Tibial nerve (tissue), 4 donors: Measurements from ENCODE around the gene CYP11A1. TPM values are rescaled to one million over a fixed set of nuclear protein-coding genes. Genes with fewer than 3 reads are reported as not detected.
A peak's percentile ranks its signal among the peaks of the same experiment; 100 is the strongest.

ENCODE experiments used
- DNase-seq, 2 donors: peaks; one replicate each; pipeline ENCODE4 v3.0.0-alpha.2; 2019; ENCODE audit warnings: low spot score in 2 of 2
- H3K27ac ChIP-seq, 4 donors: fragments of 200-600 bp; sonication (generic) in 3 of 4; one replicate each; pipeline ENCODE4 v1.5.1; 2017 to 2019; ENCODE audit warnings: mild to moderate bottlenecking in 1 of 4
- H3K27me3 ChIP-seq, 2 donors: fragments of 200-600 bp; sonication (generic) in 1 of 2; one replicate each; pipeline versions ENCODE4 v1.5.1 to v1.6.0; 2017 to 2019
- H3K36me3 ChIP-seq, 3 donors: fragments of 200-600 bp; sonication (generic); one replicate each; pipeline ENCODE4 v1.5.1; 2018 to 2019
- H3K4me1 ChIP-seq, 4 donors: fragments of 200-600 bp; sonication (generic) in 3 of 4; one replicate each; pipeline ENCODE4 v1.5.1; 2017 to 2019
- H3K4me3 ChIP-seq, 4 donors: fragments of 200-600 bp; sonication (generic) in 3 of 4; one replicate each; pipeline ENCODE4 v1.5.1; 2017 to 2019; ENCODE audit warnings: mild to moderate bottlenecking in 1 of 4, moderate library complexity in 1 of 4
- H3K9me3 ChIP-seq, 4 donors: fragments of 200-600 bp; sonication (generic) in 3 of 4; one replicate each; pipeline ENCODE4 v1.5.1; 2017 to 2019
- CTCF ChIP-seq, 5 experiments: fragments of 200-600 bp in 3 of 5; fragments of 450-650 bp in 2 of 5; sonication (generic) in 3 of 5; IDR thresholded peaks; one replicate each; pipeline ENCODE4 v1.5.1; 2016 to 2019; ENCODE audit warnings: antibody characterized with exemption in 5 of 5, mild to moderate bottlenecking in 3 of 5, moderate library complexity in 2 of 5
- EP300 ChIP-seq, 2 donors: sonication (generic); formaldehyde crosslinking; IDR thresholded peaks; one replicate each; pipeline ENCODE4 v1.6.1; 2017; ENCODE audit warnings: antibody characterized with exemption in 2 of 2, mild to moderate bottlenecking in 1 of 2
- POLR2A ChIP-seq, 2 donors: fragments of 450-650 bp; IDR thresholded peaks; one replicate each; pipeline ENCODE4 v1.6.1; 2017; ENCODE audit warnings: antibody characterized with exemption in 2 of 2, mild to moderate bottlenecking in 2 of 2, moderate library complexity in 2 of 2
- WGBS, 2 donors: methylation state at CpG; one replicate each; pipeline ENCODE4 v1.1.5; 2018; 5-methylcytosine and 5-hydroxymethylcytosine counted together
- total RNA-seq, 4 donors: library from RNA; depleted of rRNA; stranded (reverse); fragments of >200 nt; gene quantifications; one replicate each; pipeline ENCODE4 v1.1.0, GENCODE V29; 2016

The CYP11A1 gene
- total RNA-seq, 4 donors from 2014 or later: 2.4 to 5.7 (median 4.1) TPM

GRCh38 chr15:74384881-74385643 lies 17.6 kb upstream of the CYP11A1 start:
- TF ChIP-seq POLR2A (IDR thresholded peaks at IDR 0.05) (no peak), EP300 (IDR thresholded peaks at IDR 0.05) (no peak), CTCF (IDR thresholded peaks at IDR 0.05) (no peak)
- DNase-seq: no peak
- peaks cover 0 to 40% (median 18%) of the 10 kb centered on the region in 4 donors for H3K4me1 ChIP-seq
- peak overlapping the region in 2 of 4 donors; percentile 29 to 75 for H3K27ac ChIP-seq
- H3K9me3 ChIP-seq: no peaks in the 10 kb centered on the region
- H3K27me3 ChIP-seq: no peaks in the 10 kb centered on the region
- no peaks in the 10 kb centered on the region for H3K36me3 ChIP-seq
- 37 to 59% methylated on average over 6 to 7 of the region's 8 CpGs for WGBS, 2 donors
- no peak overlapping the region for H3K4me3 ChIP-seq

GRCh38 chr15:74384566-74384880 lies 17.1 kb upstream of the CYP11A1 start:
- no peak for DNase-seq
- WGBS, 2 donors: 36 to 56% methylated on average over 3 of the region's 3 CpGs

GRCh38 chr15:74383695-74384565 lies 16.5 kb upstream of the CYP11A1 start:
- Histone ChIP-seq H3K4me1 (peaks cover 0 to 40% (median 18%) of the 10 kb centered on the region in 4 donors), H3K4me3 (no peak overlapping the region), H3K36me3 (no peaks in the 10 kb centered on the region), H3K27ac (peak overlapping the region in 1 of 4 donors; percentile 75), H3K9me3 (no peaks in the 10 kb centered on the region), H3K27me3 (no peaks in the 10 kb centered on the region)
- WGBS, 2 donors: 62 to 65% methylated on average over 8 of the region's 8 CpGs
- TF ChIP-seq EP300 (IDR thresholded peaks at IDR 0.05) (no peak), CTCF (IDR thresholded peaks at IDR 0.05) (no peak), POLR2A (IDR thresholded peaks at IDR 0.05) (no peak)
- no peak for DNase-seq

More at GRCh38 chr15:74384566-74384880, 17.1 kb upstream of the CYP11A1 start:
- H3K36me3 ChIP-seq: no peaks in the 10 kb centered on the region
- H3K4me1 ChIP-seq: peaks cover 0 to 40% (median 18%) of the 10 kb centered on the region in 4 donors
- peak overlapping the region in 1 of 4 donors; percentile 75 for H3K27ac ChIP-seq
- no peak overlapping the region for H3K4me3 ChIP-seq
- TF ChIP-seq EP300 (IDR thresholded peaks at IDR 0.05): no peak
- TF ChIP-seq CTCF (IDR thresholded peaks at IDR 0.05): no peak
- no peak for TF ChIP-seq POLR2A (IDR thresholded peaks at IDR 0.05)
- H3K9me3 ChIP-seq: no peaks in the 10 kb centered on the region
- no peaks in the 10 kb centered on the region for H3K27me3 ChIP-seq

GRCh38 chr15:74383286-74383685 lies 15.8 kb upstream of the CYP11A1 start:
- H3K27me3 ChIP-seq: no peaks in the 10 kb centered on the region
- H3K36me3 ChIP-seq: no peaks in the 10 kb centered on the region
- 93 to 100% methylated on average over 4 of the region's 4 CpGs for WGBS, 2 donors
- TF ChIP-seq CTCF (IDR thresholded peaks at IDR 0.05) (no peak), EP300 (IDR thresholded peaks at IDR 0.05) (no peak), POLR2A (IDR thresholded peaks at IDR 0.05) (no peak)
- DNase-seq: no peak
- H3K9me3 ChIP-seq: no peaks in the 10 kb centered on the region
- H3K4me1 ChIP-seq: peaks cover 0 to 40% (median 18%) of the 10 kb centered on the region in 4 donors
- H3K4me3 ChIP-seq: no peak overlapping the region
- H3K27ac ChIP-seq: no peak overlapping the region
